Pancreas (tissue), 10 donors: ENCODE results near the gene TK2. TPM values are rescaled to one million over a fixed set of nuclear protein-coding genes. Genes with fewer than 3 reads are reported as not detected.

Experiments used
- ATAC-seq, 4 donors: fragments of 200-7000 bp; cut with Tn5 transposase; one replicate each; pipeline versions ENCODE4 v1.8.0 to v1.9.1; 2020; ENCODE audit warnings: mild to moderate bottlenecking in 4 of 4, moderate library complexity in 4 of 4
- DNase-seq, 6 donors: peaks; one replicate each; pipeline ENCODE4 v3.0.0-alpha.2; 2020
- FAIRE-seq: peaks from 2 replicates; lab custom pipeline; 2012; peaks lifted over from hg19 to GRCh38; lab: Jason Lieb, UNC
- H3K27ac ChIP-seq, 4 donors: fragments of 200-600 bp; sonication (generic); 1 replicate in 3 of 4; 2 replicates in 1 of 4; pipeline versions ENCODE4 v1.5.0 to v1.8.0; 2020
- H3K27me3 ChIP-seq, 4 donors: fragments of 200-600 bp; one replicate each; pipeline ENCODE4 v1.8.0; 2021
- H3K36me3 ChIP-seq, 3 donors: fragments of 200-600 bp; sonication (generic) in 1 of 3; one replicate each; pipeline versions ENCODE4 v1.5.0 to v1.8.0; 2020 to 2021
- H3K4me1 ChIP-seq, 3 donors: fragments of 200-600 bp; one replicate each; pipeline ENCODE4 v1.8.0; 2021
- H3K4me3 ChIP-seq, 4 donors: fragments of 200-600 bp; sonication (generic) in 2 of 4; one replicate each; pipeline versions ENCODE4 v1.5.0 to v1.8.0; 2020 to 2021
- H3K9me3 ChIP-seq, 4 donors: fragments of 200-600 bp; one replicate each; pipeline ENCODE4 v1.8.0; 2021
- WGBS, 2 donors: extraction: QIAGEN DNeasy Blood & Tissue Kit; methylation state at CpG; one replicate each; pipeline ENCODE4 v1.1.7; 2013; 5-methylcytosine and 5-hydroxymethylcytosine counted together
- intact Hi-C, 3 donors: fragments of 100-400 bp; cut with DNase I; formaldehyde crosslinking; loops; one replicate each; pipeline versions ENCODE4 v1.11.1 to v1.14.2; 2022
- polyA plus RNA-seq, 2 donors: library from polyadenylated mRNA; stranded (reverse); fragments of 200-250 nt; gene quantifications; one replicate each; pipeline ENCODE4 v1.2.3, GENCODE V29; 2013
- total RNA-seq, 6 donors: library from RNA; stranded (reverse); fragmentation: NEBNext Ultra II Directional in 4 of 6; extraction: Animal tissue kit (Norgen Biotek cat#: 25700) in 4 of 6; gene quantifications; one replicate each; pipeline versions ENCODE4 v1.2.1 to v1.2.4, GENCODE V29; 2021 to 2023
- TF ChIP-seq, protein P1 (sequence below), 4 donors: fragments of 200-600 bp; sonication (generic) in 3 of 4; IDR thresholded peaks; one replicate each; pipeline versions ENCODE4 v1.5.0 to v1.8.0; 2021; ENCODE audit warnings: antibody characterized with exemption in 4 of 4
- donor health status: healthy with polysubstance abuse.
- donor health status: DM: no; HTN: no; CAD: no; lungs with moderate emphysema.
- donor health status: DM: no; HTN: no; CAD: no.
- donor health status: control.
- donor health status: control.
- donor health status: Bipolar disorder and iron deficiency.
- donor health status: DM: yes; HTN: yes; CAD: no.
- donor health status: DM: no; HTN: no; CAD: no.
- donor health status: DM: no; HTN: no; CAD: no.
- donor health status: DM: yes; HTN: yes; CAD: no.

Gene TK2
- total and polyA plus RNA-seq, 8 donors = 13.9 to 22.9 (median 20.5) TPM

DNA sequence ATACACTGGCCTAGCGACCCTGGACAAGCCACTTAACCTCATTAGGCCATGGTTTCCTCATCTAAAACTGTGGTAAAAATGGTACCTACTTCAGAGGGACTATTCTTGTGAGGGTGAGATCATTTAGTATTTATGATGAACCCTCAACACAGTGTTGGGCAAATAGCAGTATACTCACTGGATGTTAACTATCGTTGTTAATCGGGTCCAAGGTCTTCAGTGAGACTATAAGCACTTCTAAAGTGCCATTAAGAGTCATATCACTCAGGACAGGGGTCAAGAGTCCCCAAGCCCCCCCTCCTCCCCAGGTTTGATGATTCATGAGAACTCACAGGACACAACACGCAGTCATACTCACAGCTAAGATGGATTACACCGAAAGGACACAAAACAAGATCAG lies 11.0 kb downstream of the TK2 start:
- ATAC-seq (no peak), FAIRE-seq (no peak), DNase-seq (no peak)
- peaks cover 0 to 20% (median 0%) of the 10 kb centered on the region in 3 donors for H3K36me3 ChIP-seq
- no peak overlapping the region for H3K4me3 ChIP-seq
- H3K4me1 ChIP-seq = no peaks in the 10 kb centered on the region
- no peaks in the 10 kb centered on the region for H3K27me3 ChIP-seq
- no peaks in the 10 kb centered on the region for H3K9me3 ChIP-seq
- WGBS, 2 donors = 75 to 85% methylated on average over 5 of the region's 5 CpGs
- TF ChIP-seq, protein P1, sequence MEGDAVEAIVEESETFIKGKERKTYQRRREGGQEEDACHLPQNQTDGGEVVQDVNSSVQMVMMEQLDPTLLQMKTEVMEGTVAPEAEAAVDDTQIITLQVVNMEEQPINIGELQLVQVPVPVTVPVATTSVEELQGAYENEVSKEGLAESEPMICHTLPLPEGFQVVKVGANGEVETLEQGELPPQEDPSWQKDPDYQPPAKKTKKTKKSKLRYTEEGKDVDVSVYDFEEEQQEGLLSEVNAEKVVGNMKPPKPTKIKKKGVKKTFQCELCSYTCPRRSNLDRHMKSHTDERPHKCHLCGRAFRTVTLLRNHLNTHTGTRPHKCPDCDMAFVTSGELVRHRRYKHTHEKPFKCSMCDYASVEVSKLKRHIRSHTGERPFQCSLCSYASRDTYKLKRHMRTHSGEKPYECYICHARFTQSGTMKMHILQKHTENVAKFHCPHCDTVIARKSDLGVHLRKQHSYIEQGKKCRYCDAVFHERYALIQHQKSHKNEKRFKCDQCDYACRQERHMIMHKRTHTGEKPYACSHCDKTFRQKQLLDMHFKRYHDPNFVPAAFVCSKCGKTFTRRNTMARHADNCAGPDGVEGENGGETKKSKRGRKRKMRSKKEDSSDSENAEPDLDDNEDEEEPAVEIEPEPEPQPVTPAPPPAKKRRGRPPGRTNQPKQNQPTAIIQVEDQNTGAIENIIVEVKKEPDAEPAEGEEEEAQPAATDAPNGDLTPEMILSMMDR (IDR thresholded peaks at IDR 0.05) = no peak
- no peak overlapping the region for H3K27ac ChIP-seq
- intact Hi-C loops = no loop called here

DNA sequence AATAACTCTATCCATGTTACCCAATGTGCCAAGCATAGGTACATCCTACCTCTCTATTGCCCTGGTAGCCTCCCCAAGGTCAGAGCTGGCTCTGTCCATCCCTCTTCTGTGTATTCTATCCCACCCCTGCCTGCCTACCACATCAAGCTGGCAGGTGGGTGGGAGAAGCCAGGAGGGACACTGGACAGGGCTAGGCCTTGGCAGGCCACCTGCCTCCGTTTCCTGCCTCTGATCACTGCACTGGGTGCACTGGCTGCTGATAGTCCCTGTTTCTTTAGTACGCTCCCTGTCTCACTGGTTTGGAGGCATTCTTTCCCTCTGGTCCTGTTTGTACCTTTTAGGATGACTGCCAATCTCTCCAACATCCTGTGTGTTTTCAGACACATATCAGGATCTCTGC lies 12.7 kb downstream of the TK2 start:
- Histone ChIP-seq H3K9me3 (no peaks in the 10 kb centered on the region), H3K36me3 (peaks cover 0 to 23% (median 0%) of the 10 kb centered on the region in 3 donors), H3K4me3 (no peak overlapping the region), H3K27ac (no peak overlapping the region), H3K27me3 (no peaks in the 10 kb centered on the region), H3K4me1 (no peaks in the 10 kb centered on the region)
- no peak for ATAC-seq
- no peak for FAIRE-seq
- intact Hi-C loops = no loop called here
- DNase-seq = no peak
- 86 to 90% methylated on average over 2 of the region's 2 CpGs for WGBS, 2 donors
- TF ChIP-seq, protein P1 (IDR thresholded peaks at IDR 0.05) = no peak

DNA sequence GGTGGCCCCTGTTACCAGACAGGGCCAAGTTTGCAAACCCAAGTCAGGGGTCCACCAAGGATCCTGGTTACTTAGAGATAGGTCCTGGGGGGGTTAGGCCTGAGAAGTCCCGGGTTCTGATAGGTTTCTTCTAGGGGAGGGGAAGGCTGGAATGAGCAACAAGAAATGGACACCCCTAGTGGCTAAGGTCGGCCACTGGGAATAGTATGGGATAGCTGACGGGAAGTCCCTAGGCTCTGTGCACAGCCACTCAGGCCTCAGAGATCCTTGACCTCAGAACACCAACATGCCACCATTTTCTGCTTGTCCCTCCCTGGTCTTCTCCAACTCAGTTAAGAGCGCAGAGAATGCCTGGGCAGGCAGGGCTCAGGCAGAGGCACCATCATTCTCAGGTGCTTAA lies 13.4 kb downstream of the TK2 start:
- Histone ChIP-seq H3K27me3 (no peaks in the 10 kb centered on the region), H3K4me1 (no peaks in the 10 kb centered on the region), H3K27ac (no peak overlapping the region), H3K36me3 (peaks cover 0 to 27% (median 0%) of the 10 kb centered on the region in 3 donors), H3K9me3 (no peaks in the 10 kb centered on the region), H3K4me3 (no peak overlapping the region)
- no peak for FAIRE-seq
- no peak for DNase-seq
- TF ChIP-seq, protein P1 (IDR thresholded peaks at IDR 0.05) = no peak
- ATAC-seq = no peak
- 87 to 92% methylated on average over 4 of the region's 4 CpGs for WGBS, 2 donors
- intact Hi-C loops = no loop called here

DNA sequence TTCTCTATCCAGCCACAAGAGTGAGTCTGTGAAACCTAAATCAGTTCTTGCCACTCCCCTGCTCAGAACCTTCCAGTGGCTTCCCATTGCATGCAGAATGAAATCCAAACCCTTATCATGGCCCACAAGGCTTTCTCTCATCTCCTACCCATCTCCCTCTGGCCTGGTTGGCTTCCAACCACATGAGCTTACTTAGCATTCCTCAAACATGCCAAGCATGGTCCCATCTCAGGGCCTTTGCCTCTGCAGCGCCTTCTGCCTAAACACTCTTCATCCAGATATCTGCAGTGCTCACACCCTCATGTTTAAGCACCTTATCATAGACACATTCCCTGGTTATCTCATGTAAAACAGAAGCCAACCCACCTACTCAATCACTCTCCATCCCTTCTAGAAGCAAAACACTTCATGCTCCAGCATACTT lies 15.5 kb downstream of the TK2 start:
- Histone ChIP-seq H3K36me3 (peaks cover 0 to 37% (median 9%) of the 10 kb centered on the region in 3 donors), H3K27me3 (no peaks in the 10 kb centered on the region), H3K9me3 (no peaks in the 10 kb centered on the region), H3K4me1 (no peaks in the 10 kb centered on the region), H3K27ac (no peak overlapping the region), H3K4me3 (no peak overlapping the region)
- DNase-seq (no peak), ATAC-seq (no peak), FAIRE-seq (no peak)
- intact Hi-C loops = no loop called here
- TF ChIP-seq, protein P1 (IDR thresholded peaks at IDR 0.05) = no peak
- 95 to 96% methylated on average over 1 of the region's 1 CpG for WGBS, 2 donors

- no peak for FAIRE-seq
- WGBS, 2 donors = 82 to 85% methylated on average over 6 of the region's 6 CpGs
- no peak for ATAC-seq
- Histone ChIP-seq H3K4me3 (no peak overlapping the region), H3K27me3 (no peaks in the 10 kb centered on the region), H3K9me3 (no peaks in the 10 kb centered on the region), H3K36me3 (peaks cover 0 to 56% (median 9%) of the 10 kb centered on the region in 3 donors), H3K4me1 (no peaks in the 10 kb centered on the region), H3K27ac (no peak overlapping the region)
- intact Hi-C loops = no loop called here
- no peak for DNase-seq
- TF ChIP-seq, protein P1 (IDR thresholded peaks at IDR 0.05) = no peak
Measured at GRCh38 chr16:66529475-66529874, 20.4 kb downstream of the TK2 start.
